ENCODE data around the gene TTLL8.

The TTLL8 gene

DNA sequence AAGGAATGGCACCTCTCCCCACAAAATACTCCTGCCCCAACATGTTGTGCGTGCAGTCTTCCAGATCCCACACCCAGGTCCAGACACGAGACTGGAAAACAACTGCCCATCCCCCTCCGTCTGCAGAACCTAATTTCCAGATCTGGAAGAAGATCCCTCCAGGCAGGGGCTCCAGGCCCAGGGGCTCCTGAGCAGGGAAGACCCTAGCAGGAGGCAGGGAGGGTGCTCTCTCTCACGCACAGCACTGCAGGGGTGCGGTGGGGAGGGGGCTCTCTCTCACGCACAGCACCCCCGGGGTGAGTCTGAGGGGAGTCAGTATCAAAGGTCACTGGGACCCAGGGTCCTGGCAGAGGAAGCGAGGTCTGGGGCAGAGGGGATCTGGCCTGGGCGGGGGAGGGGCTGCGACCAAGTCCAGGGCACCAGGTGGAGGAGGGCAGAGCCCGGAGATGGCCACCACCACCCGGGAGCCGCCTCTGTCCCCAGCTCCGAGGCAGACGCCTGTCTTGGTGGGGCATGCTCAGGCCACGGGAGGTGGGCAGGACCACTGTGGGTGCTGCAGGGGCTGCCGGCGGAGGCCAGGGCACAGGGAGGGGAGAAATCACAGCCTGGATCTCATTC lies 25.5 kb upstream of the TTLL8 start:
- no peak for DNase-seq (ENCODE audit: extremely low read depth in 1 of 2, low read depth in 1 of 2)

DNA sequence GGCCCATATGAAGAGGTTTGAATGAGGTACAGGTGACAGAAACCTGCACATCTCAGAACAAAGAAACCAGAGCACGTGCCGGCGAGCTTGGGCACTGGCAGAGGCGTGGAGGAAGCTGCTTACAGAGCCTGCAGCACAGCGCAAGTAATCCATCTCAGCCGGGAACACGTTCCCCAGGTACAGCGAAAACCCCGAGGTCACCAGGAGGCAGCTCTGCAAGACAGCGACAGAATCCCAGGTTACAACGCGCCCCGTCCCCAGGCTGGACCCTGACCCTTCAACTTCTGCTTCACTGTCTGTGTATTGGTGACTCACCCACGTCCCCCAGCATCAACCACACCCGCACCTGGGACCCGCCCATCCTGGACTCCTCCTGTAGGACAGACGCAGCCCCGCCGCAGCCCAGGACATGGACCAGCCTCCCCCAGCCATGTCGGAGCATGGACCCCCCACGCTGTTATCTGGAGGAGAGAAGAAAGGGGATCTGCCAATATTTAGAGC lies 24.9 kb upstream of the TTLL8 start:
- no peak for DNase-seq (ENCODE audit: extremely low read depth in 1 of 2, low read depth in 1 of 2)

DNA sequence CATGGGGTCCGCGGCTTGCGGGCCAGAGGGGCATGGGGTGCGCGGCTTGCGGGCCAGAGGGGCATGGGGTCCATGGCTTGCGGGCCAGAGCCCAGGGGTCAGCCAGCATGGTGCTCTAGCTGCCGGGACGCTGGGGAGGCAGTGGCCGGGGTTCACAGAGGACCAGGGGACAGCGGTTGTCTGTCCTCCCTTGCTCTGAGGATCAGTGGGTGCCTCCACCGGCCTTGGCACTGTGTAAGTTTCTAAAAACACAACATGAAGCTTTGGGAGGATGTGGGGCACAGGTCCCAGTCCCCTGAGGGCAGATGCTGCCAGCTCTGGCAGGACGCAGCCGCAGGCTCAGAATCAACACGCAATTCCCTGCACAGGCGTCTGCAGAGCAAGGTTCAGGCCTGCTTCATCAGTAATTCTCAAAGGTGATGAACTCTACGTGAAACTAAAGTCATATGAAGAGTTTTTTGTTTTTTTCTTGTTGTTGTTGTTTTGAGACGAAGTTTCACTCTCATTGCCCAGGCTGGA lies 24.2 kb upstream of the TTLL8 start:
- no peak for DNase-seq (ENCODE audit: extremely low read depth in 1 of 2, low read depth in 1 of 2)

DNA sequence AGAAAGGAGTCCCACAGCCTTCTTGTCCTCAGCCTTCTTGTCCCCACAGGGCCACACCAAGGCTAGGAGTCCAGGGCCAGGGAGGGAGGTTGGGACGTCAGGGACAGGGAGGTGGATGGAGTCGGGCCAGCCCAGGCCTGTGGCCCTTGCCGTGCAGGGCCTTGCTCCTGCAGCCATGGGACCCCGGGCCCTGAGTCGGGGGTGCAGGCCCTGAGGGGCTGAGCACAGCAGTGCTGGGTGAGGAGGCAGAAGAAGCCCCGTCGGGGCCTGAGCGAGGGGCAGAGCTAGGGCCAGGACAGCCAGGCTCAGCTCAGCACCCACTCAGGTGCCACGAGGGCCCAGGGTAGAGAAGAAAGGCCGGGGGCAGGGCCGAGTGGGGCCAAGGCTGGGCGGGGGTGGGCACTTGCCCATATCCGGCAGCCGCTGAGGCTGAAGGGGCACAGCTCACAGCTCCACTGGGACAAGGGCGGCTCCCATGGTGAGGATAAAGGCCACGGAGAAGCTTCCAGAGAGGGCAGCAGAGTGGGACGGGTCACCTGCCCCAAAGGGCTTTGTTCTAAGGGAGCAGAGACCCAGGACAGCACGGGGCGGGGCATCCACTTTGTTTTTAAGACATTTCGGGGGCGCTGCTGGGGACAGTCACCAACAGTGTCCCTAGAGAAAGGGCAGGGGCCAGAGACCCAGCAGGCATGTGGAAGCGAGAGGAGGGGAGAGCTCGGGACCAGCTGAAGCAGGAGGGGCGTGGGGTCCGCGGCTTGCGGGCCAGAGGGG lies 23.5 kb upstream of the TTLL8 start:
- no peak for DNase-seq (ENCODE audit: extremely low read depth in 1 of 2, low read depth in 1 of 2)

DNA sequence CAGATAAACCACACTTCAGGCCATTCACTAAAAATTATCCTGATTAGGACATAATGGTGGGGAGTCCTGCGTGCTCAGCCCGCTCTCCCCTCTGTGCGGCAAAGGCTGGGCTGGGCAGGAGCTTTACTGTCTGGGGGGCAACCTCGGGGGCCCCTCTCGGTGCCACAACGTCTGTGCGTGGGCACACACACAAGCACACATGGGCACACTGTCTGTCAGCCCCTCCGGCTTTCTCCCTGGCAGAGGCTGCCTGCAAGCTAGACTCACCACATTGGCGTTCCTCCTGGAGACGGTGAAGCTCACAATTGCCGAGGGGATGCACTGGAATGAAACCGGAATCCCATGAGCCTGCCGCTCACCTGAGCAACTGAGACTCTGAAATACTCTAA lies 22.0 kb upstream of the TTLL8 start:
- DNase-seq (ENCODE audit: extremely low read depth in 1 of 2, low read depth in 1 of 2) = no peak

DNA sequence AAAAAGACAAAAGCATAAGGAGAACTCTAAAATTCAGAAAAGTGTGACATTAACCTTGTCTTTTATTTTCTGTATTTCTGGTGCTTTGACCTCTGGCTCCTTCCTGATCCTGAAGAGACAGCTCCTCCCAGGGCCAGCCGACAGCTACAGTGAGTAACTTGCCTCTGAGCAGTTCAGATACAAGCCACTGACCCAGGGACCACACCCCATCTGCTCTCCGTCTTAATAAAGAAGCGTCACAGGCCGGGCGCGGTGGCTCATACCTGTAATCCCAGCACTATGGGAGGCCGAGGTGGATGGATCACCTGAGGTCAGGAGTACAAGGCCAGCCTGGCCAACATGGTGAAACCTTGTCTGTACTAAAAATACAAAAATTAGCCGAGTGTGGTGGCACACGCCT lies 20.7 kb upstream of the TTLL8 start:
- DNase-seq (ENCODE audit: extremely low read depth in 1 of 2, low read depth in 1 of 2) = no peak

DNA sequence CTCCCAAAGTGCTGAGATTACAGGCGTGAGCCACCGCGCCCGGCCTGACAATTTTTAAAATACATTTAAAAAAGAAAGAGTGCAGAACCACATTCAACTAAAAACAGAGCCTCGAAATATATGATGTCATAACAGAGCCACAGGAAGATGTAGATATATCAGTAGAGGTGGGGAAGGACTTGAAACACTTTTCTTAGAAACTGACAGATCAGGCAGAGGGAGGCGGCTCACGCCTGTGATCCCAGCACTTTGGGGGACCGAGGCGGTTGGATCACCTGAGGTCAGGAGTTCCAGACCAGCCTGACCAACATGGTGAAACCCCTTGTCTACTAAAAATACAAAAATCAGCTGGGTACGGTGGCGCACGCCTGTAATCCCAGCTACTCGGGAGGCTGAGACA lies 20.1 kb upstream of the TTLL8 start:
- DNase-seq (ENCODE audit: extremely low read depth in 1 of 2, low read depth in 1 of 2) = no peak

DNA sequence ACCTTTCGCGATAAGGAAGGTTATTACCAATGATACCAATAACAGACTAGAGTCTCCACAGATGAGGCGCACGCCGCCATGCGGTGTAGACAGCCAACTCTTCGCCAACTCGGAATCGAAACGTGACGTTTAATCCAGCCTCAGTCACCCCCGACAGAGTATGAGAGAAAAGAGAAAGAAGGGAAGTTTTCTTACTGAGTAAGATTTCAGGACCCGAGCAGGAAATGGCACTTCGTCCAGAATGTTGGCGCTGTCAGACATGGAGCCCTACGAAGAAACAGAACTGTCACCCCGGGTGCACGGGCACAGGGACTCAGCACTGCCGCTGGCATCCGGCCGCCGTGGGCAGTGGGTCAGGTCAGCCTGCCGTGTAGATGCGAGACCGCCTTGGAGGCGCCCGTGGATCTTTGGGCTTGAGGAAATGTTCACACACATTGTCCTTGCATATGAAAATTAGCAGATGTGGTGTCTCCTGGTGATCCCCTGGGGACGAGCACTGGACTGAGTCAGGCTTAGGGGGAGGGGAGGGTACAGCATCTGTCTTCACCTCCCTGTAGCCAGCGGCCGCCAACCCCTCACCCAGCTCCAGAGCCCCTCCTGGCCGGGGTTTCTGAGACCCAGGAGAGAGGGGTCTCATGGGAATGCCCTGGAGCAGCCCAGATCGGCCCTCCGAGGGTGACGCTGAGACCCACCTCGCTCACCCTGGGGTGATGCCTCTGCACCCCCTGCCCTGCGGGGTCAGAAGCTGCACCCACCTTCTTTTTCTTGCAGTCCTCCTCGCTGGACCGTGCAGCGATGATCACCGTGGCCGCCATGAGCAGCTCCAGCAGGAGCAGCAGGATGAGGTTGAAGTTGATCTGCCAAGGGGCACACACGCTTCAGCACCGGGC lies 18.8 kb upstream of the TTLL8 start:
- no peak for DNase-seq (ENCODE audit: extremely low read depth in 1 of 2, low read depth in 1 of 2)

DNA sequence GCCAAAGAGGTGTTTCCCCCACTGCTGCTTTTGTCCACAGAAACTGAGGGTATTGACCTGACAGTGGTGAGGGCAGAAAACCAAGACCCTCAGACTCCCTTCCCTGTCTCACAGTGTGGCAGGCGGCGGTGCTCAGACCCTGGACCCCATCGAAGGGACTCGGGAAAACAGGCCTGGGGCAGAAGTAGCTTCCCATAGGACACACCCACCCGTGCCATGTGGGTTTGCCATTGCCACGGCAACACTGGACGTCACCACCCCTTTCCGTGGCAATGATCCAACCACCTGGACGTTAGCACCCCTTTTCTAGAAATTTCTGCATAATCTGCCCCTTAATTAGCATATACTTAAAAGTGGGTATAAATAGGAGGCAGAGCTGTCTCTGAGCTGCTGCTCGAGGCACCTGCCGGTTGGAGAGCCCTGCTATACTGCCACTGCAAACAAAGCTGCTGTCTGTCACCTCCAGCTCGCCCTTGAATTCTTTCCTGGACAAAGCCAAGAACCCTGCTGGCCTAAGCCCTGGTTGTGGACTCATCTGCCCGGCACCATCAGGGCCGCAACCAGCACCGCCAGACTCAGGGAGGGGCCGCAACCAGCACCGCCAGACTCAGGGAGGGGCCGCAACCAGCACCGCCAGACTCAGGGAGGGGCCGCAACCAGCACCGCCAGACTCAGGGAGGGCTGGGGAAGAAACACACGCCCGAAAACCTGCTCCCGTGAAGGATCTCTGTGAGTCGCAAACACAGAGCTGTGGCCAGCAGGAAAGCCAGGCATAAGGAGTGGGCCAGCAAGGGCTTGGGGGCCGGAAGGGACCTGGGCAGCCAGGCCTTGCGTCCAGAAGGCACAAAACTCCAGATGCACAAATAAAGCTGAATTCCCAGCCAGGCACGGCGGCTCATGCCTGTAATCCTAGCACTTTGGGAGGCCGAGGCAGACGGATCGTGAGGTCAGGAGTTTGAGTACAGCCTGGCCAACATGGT lies 16.7 kb upstream of the TTLL8 start:
- no peak for DNase-seq (ENCODE audit: extremely low read depth in 1 of 2, low read depth in 1 of 2)

DNA sequence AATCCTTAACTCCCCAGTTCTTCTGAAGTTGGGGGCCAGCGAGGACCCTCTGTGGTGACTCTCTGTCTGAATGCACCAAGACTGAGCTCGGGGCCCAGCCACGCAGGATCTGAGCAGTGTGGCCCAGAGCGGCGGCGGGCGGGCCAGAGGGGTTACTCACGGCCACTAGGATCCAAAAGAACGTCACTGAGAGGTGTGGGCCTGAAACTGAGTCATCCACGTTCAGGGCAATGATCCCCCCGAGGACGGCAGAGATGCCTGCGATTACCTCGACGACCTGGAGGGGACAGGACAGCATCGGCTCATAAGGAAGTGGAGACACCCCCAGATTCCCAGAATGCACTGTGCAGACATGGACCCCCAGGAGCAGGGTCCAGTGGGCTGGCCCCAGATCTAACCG lies 16.0 kb upstream of the TTLL8 start:
- no peak for DNase-seq (ENCODE audit: extremely low read depth in 1 of 2, low read depth in 1 of 2)

DNA sequence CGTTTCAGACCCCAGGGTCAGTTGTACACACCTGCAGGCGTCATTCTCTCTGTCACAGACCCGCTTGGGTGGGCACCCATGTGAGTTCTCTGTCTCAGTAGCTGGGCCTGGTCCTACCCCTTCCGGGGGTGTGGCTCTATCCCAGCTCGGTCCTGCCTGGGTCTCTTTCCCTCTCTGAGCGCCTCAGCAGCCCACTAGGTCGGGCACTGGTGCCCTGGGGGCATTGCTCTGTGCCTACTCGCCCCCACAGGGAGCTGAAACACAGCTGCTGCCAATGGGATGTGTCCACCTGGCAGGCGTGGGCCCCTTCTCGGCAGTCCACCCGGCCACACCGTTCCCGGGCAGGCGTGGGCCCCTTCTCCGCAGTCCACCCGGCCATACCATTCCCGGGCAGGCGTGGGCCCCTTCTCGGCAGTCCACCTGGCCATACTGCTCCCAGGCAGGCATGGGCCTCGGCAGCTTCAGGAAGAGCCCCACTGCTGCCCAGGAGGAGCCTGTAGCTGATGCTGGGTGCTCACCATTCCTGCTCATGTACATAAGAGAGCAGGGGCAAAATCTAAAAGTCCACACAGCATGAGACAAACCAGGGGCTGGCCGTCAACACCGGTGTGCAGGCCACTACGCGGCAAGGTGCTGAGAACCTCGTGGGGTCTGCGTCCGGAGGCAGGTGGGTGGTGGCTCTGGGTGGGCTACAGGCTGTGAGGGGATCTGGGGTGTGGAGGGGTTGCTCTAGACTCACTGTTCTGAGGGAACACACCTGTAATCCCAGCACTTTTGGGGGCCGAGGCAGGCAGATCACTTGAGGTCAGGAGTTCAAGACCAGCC lies 14.8 kb upstream of the TTLL8 start:
- DNase-seq (ENCODE audit: extremely low read depth in 1 of 2, low read depth in 1 of 2) = no peak

DNA sequence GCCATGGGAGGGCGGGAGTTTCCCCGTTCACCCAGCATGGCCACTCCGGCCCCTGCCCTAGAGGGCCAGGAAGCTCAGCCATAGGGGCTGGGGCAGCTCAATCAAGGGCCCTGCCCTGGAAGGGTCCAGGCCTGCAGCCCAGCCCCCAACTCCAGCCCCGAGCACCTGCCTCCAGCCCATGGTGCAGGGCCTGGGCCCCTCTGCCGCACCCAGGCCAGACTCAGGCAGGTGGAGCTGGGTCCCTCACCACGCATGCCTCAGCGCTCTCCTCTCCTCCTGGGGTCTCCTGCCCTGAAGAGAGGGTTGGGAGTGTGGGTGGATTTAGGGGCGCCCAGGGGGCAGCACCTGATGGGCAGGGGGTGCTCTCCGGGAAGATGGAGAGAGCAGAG lies 14.1 kb upstream of the TTLL8 start:
- DNase-seq (ENCODE audit: extremely low read depth in 1 of 2, low read depth in 1 of 2) = no peak

DNA sequence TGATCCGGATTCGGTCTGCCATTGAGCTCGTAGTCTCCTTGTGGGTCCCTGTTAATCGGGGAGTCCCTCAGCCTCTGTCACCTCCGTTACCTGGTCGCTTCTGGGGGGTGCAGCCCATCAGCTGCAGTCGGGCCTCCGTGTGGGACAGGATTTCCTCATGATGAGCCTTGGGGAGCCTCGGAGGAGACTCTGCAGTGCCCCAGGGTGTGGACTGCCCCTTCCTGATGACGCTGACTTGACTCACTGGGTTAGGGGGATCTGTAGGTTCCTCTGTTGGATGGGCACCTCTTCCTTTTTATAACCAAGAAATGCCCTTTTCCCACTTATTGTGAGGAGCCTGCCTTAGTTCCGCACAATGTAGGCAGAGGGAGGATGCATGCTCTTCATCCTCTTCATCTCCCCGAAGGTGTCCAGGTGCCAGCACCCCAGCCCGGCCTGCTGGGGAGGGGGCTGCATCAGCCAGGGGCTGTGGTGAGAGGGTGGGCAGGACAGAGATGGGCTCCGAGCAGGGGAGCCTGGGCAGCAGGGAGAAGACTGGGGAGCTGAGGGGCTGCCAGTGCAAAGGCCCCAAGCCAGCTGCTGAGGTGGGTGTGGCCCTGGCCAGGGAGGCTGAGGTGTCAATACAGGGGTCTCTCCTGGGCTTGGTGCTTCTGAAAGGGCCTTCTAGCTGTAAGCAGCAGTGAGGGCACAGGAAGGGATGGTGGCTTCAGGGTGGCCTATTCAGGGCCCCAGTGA lies 13.5 kb upstream of the TTLL8 start:
- no peak for DNase-seq (ENCODE audit: extremely low read depth in 1 of 2, low read depth in 1 of 2)

DNA sequence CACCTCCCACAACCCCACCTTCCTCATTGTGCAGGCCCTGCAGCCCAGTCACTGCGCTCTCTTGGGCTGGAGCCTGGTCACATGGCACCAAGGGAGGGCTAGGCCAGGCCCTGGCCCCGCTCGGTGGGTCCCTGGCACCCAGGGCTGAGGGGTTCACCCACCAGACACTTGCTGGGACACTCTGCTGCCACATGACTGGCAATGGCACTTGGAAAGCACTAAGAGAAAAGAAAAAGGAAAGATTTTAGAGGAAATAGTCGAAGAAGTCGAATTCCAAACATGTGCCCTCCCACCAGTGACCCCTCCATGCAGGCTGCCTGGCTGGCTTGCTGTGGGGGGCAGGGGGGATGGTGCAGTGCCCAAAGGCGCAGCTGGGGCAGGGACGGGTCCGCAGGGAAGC lies 12.3 kb upstream of the TTLL8 start:
- no peak for DNase-seq (ENCODE audit: extremely low read depth in 1 of 2, low read depth in 1 of 2)

DNA sequence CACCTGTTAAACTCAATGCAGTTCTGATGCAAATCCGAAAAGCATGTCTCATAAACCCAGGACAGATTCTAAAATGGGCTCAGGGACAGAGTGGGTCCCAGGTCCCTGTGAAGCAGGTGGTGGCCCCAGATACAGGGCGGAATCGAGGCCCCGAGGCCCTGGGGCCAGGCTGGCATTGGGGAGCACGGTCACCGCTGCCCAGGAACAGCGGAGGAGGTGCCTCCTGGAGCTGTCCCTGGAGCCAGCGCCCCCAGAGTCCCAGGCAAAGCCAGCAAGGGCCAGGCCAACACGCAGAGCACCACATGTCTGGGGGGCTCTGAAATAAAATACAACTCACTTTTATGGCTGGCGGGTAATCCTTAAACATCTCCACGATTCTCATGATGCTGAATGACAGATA lies 10.0 kb upstream of the TTLL8 start:
- DNase-seq (ENCODE audit: extremely low read depth in 1 of 2, low read depth in 1 of 2) = no peak

DNA sequence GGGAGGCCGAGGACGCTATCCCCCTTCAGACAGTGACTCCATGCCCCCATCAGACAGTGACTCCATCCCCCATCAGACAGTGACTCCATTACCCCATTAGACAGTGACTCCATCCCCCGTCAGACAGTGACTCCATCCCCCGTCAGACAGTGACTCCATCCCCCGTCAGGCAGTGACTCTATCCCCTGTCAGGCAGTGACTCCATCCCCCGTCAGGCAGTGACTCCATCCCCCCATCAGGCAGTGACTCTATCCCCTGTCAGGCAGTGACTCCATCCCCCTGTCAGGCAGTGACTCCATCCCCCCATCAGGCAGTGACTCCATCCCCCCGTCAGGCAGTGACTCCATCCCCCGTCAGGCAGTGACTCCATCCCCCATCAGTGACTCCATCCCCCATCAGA lies 9.1 kb upstream of the TTLL8 start:
- no peak for DNase-seq (ENCODE audit: extremely low read depth in 1 of 2, low read depth in 1 of 2)

DNA sequence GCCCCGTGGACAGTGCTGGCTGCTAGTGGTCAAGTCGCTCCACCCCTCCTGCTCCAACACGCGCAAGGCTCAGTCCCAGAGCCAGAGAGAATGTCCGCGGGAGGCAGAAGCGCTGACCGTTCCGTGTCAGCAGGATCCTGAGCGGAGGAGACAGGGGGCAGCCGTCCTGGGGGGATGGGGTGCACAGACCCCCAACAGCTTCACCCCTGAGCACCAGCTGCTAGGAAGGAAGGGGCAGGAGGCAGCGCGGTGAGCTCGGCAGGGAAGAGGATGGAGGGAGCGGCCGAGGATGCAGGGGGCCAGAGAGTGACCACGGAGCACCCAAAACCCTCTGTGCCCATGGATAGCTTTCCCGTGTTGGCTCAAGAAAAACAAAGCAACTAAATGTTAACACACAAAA lies 6.4 kb upstream of the TTLL8 start:
- DNase-seq (ENCODE audit: extremely low read depth in 1 of 2, low read depth in 1 of 2) = no peak

DNA sequence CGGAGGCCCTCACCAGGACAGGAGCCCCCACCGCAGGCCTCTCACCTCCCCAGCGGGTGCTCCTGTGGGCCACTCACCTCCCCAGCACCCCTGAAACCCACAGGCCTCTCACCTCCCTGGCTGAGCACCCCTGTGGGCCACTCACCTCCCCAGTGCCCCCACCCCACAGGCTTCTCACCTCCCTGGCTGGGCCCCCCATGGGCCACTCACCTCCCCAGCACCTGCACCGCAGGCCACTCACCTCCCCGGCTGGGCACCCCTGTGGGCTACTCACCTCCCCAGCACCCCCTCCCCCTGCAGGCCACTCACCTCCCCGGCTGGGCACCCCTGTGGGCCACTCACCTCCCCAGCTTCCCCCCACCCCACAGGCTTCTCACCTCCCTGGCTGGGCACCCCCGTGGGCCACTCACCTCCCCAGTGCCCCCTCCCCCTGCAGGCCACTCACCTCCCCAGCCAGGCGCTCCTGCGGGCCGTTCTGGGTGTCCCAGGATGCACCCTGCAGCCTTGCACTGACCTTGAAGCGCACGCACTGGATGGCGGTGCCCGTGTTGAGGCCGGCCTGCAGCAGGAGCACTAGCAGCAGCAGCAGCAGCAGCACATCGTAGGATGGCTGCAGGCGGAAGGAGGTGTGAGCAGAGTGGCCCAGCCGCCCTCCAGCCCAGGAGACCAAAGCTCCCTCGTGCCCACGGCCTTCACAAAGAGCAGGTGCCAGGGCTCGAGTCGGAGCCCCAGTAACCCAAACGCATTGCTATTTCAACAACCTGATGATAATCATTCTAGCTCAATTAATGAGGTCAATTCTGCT lies 5.7 kb upstream of the TTLL8 start:
- no peak for DNase-seq (ENCODE audit: extremely low read depth in 1 of 2, low read depth in 1 of 2)

Measured in activated CD8-positive, alpha-beta memory T cell treated with anti-CD3 and anti-CD28 coated beads for 1 hour (primary cell).